GM19438 (cell line): ENCODE measurements around the gene TLE4.

Source experiments
- ATAC-seq: cut with Tn5 transposase; IDR thresholded peaks from one replicate; pipeline ENCODE4 v1.9.1; 2021; ENCODE audit warnings: low read depth; ENCODE audit not compliant: unreplicated experiment

The TLE4 gene

GRCh38 chr9:79765466-79765865 lies 193.7 kb downstream of the TLE4 start:
- no peak for ATAC-seq

GRCh38 chr9:79766091-79766490 lies 194.3 kb downstream of the TLE4 start:
- no peak for ATAC-seq

GRCh38 chr9:79768194-79768593 lies 196.4 kb downstream of the TLE4 start:
- ATAC-seq: no peak

GRCh38 chr9:79769476-79770275 lies 197.9 kb downstream of the TLE4 start:
- ATAC-seq: no peak

- ATAC-seq: no peak
Observed at GRCh38 chr9:79774356-79774755, 202.6 kb downstream of the TLE4 start.
